Ishikawa (cell line): ENCODE measurements around the gene KCNK7.

Experiments
- CEBPB ChIP-seq: IDR thresholded peaks from 2 replicates; pipeline ENCODE4 v1.6.1; 2012
- CREB1 ChIP-seq: IDR thresholded peaks from 2 replicates; pipeline ENCODE4 v1.6.1; 2012; ENCODE audit warnings: low read depth
- EGR1 ChIP-seq: IDR thresholded peaks from 2 replicates; pipeline ENCODE4 v1.6.1; 2012
- EP300 ChIP-seq: IDR thresholded peaks from 2 replicates; pipeline ENCODE4 v1.6.1; 2012; ENCODE audit warnings: borderline replicate concordance
- FOXM1 ChIP-seq: IDR thresholded peaks from 2 replicates; pipeline ENCODE4 v1.6.1; 2012; ENCODE audit warnings: low read depth, borderline replicate concordance
- NFIC ChIP-seq: IDR thresholded peaks from 2 replicates; pipeline ENCODE4 v1.6.1; 2012
- RAD21 ChIP-seq: IDR thresholded peaks from 2 replicates; pipeline ENCODE4 v1.6.1; 2012; ENCODE audit warnings: low read depth
- TAF1 ChIP-seq: IDR thresholded peaks from 2 replicates; pipeline ENCODE4 v1.6.1; 2012; ENCODE audit warnings: low read depth, mild to moderate bottlenecking
- TCF12 ChIP-seq: IDR thresholded peaks from 2 replicates; pipeline ENCODE4 v1.6.1; 2012; ENCODE audit warnings: low read depth
- TEAD4 ChIP-seq: IDR thresholded peaks from 2 replicates; pipeline ENCODE4 v1.6.1; 2012
- YY1 ChIP-seq: IDR thresholded peaks from 2 replicates; pipeline ENCODE4 v1.6.1; 2012; ENCODE audit warnings: low read depth
- ZBTB7A ChIP-seq: IDR thresholded peaks from 2 replicates; pipeline ENCODE4 v1.6.1; 2012; ENCODE audit warnings: low read depth
- TF ChIP-seq, protein P1 (sequence below): IDR thresholded peaks from 2 replicates; pipeline ENCODE4 v1.6.1; 2012
- TF ChIP-seq, protein P2 (sequence below): IDR thresholded peaks from 2 replicates; pipeline ENCODE4 v1.6.1; 2012
- TF ChIP-seq, protein P3 (sequence below): IDR thresholded peaks from 2 replicates; pipeline ENCODE4 v1.6.1; 2012; ENCODE audit warnings: low read depth, mild to moderate bottlenecking

The KCNK7 gene

DNA sequence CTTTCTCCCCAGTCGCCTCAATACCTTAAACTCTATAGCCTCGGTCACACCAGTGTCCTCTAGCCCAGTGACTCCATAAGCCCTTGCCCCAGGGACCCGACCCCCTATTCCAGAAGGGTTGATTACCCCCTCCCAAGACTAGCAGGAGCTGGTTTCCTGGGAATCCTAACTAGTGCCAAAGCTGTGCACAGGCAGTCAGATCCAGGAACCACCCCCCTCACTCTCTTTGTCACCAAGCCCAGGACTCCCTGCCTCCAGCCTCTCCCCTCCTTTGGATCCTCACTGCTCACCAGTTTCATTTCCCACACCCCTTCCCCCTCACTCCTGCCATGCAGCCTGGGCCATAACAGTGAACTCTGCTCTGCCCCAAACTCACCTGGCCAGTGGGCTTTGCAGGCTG is 47.2 kb downstream of the KCNK7 start:
- TF ChIP-seq, protein P1, sequence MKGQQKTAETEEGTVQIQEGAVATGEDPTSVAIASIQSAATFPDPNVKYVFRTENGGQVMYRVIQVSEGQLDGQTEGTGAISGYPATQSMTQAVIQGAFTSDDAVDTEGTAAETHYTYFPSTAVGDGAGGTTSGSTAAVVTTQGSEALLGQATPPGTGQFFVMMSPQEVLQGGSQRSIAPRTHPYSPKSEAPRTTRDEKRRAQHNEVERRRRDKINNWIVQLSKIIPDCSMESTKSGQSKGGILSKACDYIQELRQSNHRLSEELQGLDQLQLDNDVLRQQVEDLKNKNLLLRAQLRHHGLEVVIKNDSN = no peak
- TF ChIP-seq, protein P2, sequence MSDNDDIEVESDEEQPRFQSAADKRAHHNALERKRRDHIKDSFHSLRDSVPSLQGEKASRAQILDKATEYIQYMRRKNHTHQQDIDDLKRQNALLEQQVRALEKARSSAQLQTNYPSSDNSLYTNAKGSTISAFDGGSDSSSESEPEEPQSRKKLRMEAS = no peak
- TF ChIP-seq TCF12 (no peak), NFIC (no peak), EGR1 (no peak), TAF1 (no peak), CREB1 (no peak), ZBTB7A (no peak), FOXM1 (no peak), EP300 (no peak), RAD21 (no peak), TEAD4 (no peak), YY1 (no peak), CEBPB (no peak)
- TF ChIP-seq, protein P3, sequence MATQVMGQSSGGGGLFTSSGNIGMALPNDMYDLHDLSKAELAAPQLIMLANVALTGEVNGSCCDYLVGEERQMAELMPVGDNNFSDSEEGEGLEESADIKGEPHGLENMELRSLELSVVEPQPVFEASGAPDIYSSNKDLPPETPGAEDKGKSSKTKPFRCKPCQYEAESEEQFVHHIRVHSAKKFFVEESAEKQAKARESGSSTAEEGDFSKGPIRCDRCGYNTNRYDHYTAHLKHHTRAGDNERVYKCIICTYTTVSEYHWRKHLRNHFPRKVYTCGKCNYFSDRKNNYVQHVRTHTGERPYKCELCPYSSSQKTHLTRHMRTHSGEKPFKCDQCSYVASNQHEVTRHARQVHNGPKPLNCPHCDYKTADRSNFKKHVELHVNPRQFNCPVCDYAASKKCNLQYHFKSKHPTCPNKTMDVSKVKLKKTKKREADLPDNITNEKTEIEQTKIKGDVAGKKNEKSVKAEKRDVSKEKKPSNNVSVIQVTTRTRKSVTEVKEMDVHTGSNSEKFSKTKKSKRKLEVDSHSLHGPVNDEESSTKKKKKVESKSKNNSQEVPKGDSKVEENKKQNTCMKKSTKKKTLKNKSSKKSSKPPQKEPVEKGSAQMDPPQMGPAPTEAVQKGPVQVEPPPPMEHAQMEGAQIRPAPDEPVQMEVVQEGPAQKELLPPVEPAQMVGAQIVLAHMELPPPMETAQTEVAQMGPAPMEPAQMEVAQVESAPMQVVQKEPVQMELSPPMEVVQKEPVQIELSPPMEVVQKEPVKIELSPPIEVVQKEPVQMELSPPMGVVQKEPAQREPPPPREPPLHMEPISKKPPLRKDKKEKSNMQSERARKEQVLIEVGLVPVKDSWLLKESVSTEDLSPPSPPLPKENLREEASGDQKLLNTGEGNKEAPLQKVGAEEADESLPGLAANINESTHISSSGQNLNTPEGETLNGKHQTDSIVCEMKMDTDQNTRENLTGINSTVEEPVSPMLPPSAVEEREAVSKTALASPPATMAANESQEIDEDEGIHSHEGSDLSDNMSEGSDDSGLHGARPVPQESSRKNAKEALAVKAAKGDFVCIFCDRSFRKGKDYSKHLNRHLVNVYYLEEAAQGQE = no peak

DNA sequence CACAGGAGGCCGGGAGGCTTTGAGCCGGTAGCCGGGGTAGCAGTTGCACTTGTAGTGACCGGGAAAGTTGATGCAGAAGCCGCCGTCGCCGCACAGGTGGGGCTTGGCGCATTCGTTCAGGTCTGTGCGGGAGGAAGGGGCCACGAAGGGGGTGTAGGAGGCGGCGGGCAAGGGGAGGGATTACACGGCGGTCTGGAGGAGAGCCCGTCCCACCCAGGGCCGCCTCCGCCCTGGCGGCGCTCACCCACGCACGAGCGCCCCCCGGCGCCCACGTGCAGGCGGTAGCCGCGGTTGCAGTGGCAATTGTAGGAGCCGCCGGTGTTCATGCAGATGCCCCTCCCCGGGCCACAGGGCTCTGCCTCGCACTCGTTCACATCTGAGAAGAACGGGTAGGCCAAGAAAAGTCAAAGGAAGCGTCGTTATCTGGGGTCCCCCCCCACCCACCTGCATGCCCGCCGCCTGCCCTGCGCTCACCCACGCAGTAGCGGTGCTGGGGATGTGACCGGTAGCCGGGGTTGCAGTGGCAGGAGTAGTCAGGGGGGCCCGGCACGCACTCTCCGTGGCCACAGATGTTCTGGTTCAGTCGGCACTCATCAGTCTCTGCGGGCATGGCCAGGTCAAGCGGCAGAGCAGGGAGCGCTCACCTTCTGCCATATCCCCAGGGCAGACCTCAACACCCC is 48.0 kb downstream of the KCNK7 start:
- TF ChIP-seq FOXM1 = no peak
- TF ChIP-seq, protein P2 = no peak
- TF ChIP-seq, protein P1 = no peak
- TF ChIP-seq CREB1 = no peak
- no peak for TF ChIP-seq TCF12
- TF ChIP-seq ZBTB7A = no peak

DNA sequence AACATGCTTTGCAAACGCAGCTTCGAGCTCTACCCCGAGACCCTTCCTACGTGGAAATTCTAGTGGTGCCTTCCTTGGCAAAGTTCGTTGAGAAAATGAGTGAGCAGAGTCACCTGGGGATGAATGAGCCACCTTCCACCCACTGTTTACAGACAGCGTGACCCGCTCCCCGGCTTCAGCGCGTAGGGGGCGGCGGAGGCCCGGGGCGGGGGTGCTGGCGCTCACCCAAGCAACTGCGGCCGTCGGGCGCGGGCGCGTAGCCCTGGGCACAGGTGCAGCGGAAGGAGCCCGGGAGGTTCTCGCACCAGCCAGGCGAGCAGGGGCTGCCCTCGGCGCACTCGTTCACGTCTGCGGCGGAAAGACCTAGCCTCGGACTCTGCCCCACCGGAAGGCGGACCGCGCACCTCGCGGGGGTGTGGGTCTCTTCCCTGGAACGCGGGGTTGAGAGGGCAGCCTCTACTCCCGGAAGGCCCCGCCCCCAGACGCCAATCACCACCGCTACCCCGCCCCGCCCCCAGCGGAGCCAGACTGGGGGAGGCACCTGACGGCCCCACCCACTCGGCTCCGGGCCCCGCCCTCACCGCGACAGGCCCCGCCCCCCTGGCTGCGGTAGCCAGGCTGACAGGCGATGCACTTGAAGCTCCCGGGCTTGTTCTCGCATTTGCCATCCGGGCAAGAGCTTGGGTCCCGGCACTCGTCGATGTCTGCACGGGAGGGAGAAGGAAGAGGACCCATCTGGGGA is 49.2 kb downstream of the KCNK7 start:
- TF ChIP-seq CREB1 = no peak
- peak; percentile 56; the same call in 1 of the 2 replicates for TF ChIP-seq TCF12
- TF ChIP-seq EGR1 = peak; percentile 47; the same call in 1 of the 2 replicates
- TF ChIP-seq, protein P1 = 0 out of 2 replicates have a peak, but pooled peaks have one; percentile 11
- peak; percentile 17; the same call in 1 of the 2 replicates for TF ChIP-seq TEAD4
- no peak for TF ChIP-seq RAD21
- TF ChIP-seq CEBPB = no peak
- TF ChIP-seq EP300 = peak; percentile 21; the same call in 1 of the 2 replicates
- TF ChIP-seq NFIC = peak; percentile 75
- TF ChIP-seq, protein P3 = no peak
- TF ChIP-seq, protein P2 = no peak
- TF ChIP-seq ZBTB7A = peak; percentile 58
- TF ChIP-seq FOXM1 = no peak
- no peak for TF ChIP-seq YY1
- no peak for TF ChIP-seq TAF1

DNA sequence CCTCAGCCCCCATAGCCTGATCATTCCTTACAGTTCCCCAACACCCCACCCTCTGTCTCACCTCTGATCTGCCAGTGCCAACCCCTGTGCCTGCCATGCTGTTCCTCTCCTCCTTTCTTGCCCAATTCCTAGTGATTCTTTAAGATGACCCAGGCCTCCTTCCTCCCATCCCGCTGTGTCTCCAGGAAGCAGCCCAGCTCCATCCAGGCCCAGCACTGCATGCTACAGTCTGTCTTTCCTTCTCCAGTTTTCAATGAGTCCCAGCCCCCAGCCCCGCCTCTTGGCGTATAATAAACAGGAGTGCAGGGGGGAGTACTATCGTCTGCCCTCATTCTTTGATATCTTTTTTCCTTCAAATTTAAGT is 49.8 kb downstream of the KCNK7 start:
- TF ChIP-seq TAF1 (no peak), TEAD4 (no peak), NFIC (no peak), EGR1 (no peak), FOXM1 (no peak), RAD21 (no peak), CREB1 (no peak), ZBTB7A (no peak), TCF12 (no peak), EP300 (no peak), YY1 (no peak)
- TF ChIP-seq, protein P1 = no peak
- TF ChIP-seq, protein P3 = no peak
- TF ChIP-seq, protein P2 = no peak
